ENCODE measurements around the gene SHROOM2.
"Not testable (repeated sequence)": the region's sequence is repeated elsewhere in the genome, so short reads cannot be mapped to it uniquely, and the experiment has no call there.

The SHROOM2 gene

GRCh38 chrX:9789555-9789954 lies 3.3 kb downstream of the SHROOM2 start:
- Histone ChIP-seq H3K9ac (ENCODE audit: low read length) (no peak overlapping the region), H3K27ac (ENCODE audit: low read depth, low read length) (no peak overlapping the region), H3K4me3 (ENCODE audit: low read length) (no peak overlapping the region), H3K36me3 (ENCODE audit: control insufficient read depth, insufficient read depth, low read length) (no peaks in the 10 kb centered on the region), H3K4me1 (ENCODE audit: control insufficient read depth, insufficient read depth, low read length) (no peaks in the 10 kb centered on the region), H3K27me3 (ENCODE audit: control insufficient read depth, insufficient read depth, low read length) (no peaks in the 10 kb centered on the region)

- H3K9ac ChIP-seq (ENCODE audit: low read length) = no peak overlapping the region
- H3K27me3 ChIP-seq (ENCODE audit: control insufficient read depth, insufficient read depth, low read length) = no peaks in the 10 kb centered on the region
- no peaks in the 10 kb centered on the region for H3K4me1 ChIP-seq (ENCODE audit: control insufficient read depth, insufficient read depth, low read length)
- no peak overlapping the region for H3K27ac ChIP-seq (ENCODE audit: low read depth, low read length)
- no peak overlapping the region for H3K4me3 ChIP-seq (ENCODE audit: low read length)
- H3K36me3 ChIP-seq (ENCODE audit: control insufficient read depth, insufficient read depth, low read length) = no peaks in the 10 kb centered on the region
These were observed 4.6 kb downstream of the SHROOM2 start for GRCh38 chrX:9790866-9791265.

- Histone ChIP-seq H3K4me1 (ENCODE audit: control insufficient read depth, insufficient read depth, low read length) (no peaks in the 10 kb centered on the region), H3K27me3 (ENCODE audit: control insufficient read depth, insufficient read depth, low read length) (no peaks in the 10 kb centered on the region), H3K36me3 (ENCODE audit: control insufficient read depth, insufficient read depth, low read length) (no peaks in the 10 kb centered on the region), H3K27ac (ENCODE audit: low read depth, low read length) (no peak overlapping the region), H3K9ac (ENCODE audit: low read length) (no peak overlapping the region), H3K4me3 (ENCODE audit: low read length) (no peak overlapping the region)
These were observed 8.3 kb downstream of the SHROOM2 start for GRCh38 chrX:9794495-9794894.

- Histone ChIP-seq H3K9ac (ENCODE audit: low read length) (no peak overlapping the region), H3K27ac (ENCODE audit: low read depth, low read length) (no peak overlapping the region), H3K36me3 (ENCODE audit: control insufficient read depth, insufficient read depth, low read length) (no peaks in the 10 kb centered on the region), H3K4me3 (ENCODE audit: low read length) (no peak overlapping the region), H3K27me3 (ENCODE audit: control insufficient read depth, insufficient read depth, low read length) (no peaks in the 10 kb centered on the region), H3K4me1 (ENCODE audit: control insufficient read depth, insufficient read depth, low read length) (no peaks in the 10 kb centered on the region)
These were observed 11.4 kb downstream of the SHROOM2 start for GRCh38 chrX:9797384-9798360.

GRCh38 chrX:9802737-9803136 lies 16.5 kb downstream of the SHROOM2 start:
- no peaks in the 10 kb centered on the region for H3K27me3 ChIP-seq (ENCODE audit: control insufficient read depth, insufficient read depth, low read length)
- no peak overlapping the region for H3K9ac ChIP-seq (ENCODE audit: low read length)
- H3K4me1 ChIP-seq (ENCODE audit: control insufficient read depth, insufficient read depth, low read length) = no peaks in the 10 kb centered on the region
- no peak overlapping the region for H3K27ac ChIP-seq (ENCODE audit: low read depth, low read length)
- H3K4me3 ChIP-seq (ENCODE audit: low read length) = no peak overlapping the region
- H3K36me3 ChIP-seq (ENCODE audit: control insufficient read depth, insufficient read depth, low read length) = no peaks in the 10 kb centered on the region

GRCh38 chrX:9804444-9804843 lies 18.2 kb downstream of the SHROOM2 start:
- Histone ChIP-seq H3K27me3 (ENCODE audit: control insufficient read depth, insufficient read depth, low read length) (no peaks in the 10 kb centered on the region), H3K4me1 (ENCODE audit: control insufficient read depth, insufficient read depth, low read length) (no peaks in the 10 kb centered on the region), H3K36me3 (ENCODE audit: control insufficient read depth, insufficient read depth, low read length) (no peaks in the 10 kb centered on the region), H3K4me3 (ENCODE audit: low read length) (no peak overlapping the region), H3K27ac (ENCODE audit: low read depth, low read length) (no peak overlapping the region), H3K9ac (ENCODE audit: low read length) (no peak overlapping the region)

GRCh38 chrX:9805956-9806355 lies 19.7 kb downstream of the SHROOM2 start:
- H3K4me3 ChIP-seq (ENCODE audit: low read length) = no peak overlapping the region
- H3K36me3 ChIP-seq (ENCODE audit: control insufficient read depth, insufficient read depth, low read length) = no peaks in the 10 kb centered on the region
- H3K9ac ChIP-seq (ENCODE audit: low read length) = no peak overlapping the region
- no peaks in the 10 kb centered on the region for H3K4me1 ChIP-seq (ENCODE audit: control insufficient read depth, insufficient read depth, low read length)
- no peak overlapping the region for H3K27ac ChIP-seq (ENCODE audit: low read depth, low read length)
- no peaks in the 10 kb centered on the region for H3K27me3 ChIP-seq (ENCODE audit: control insufficient read depth, insufficient read depth, low read length)

GRCh38 chrX:9807355-9808182 lies 21.3 kb downstream of the SHROOM2 start:
- H3K4me3 ChIP-seq (ENCODE audit: low read length) = no peak overlapping the region
- H3K4me1 ChIP-seq (ENCODE audit: control insufficient read depth, insufficient read depth, low read length) = no peaks in the 10 kb centered on the region
- H3K9ac ChIP-seq (ENCODE audit: low read length) = no peak overlapping the region
- no peak overlapping the region for H3K27ac ChIP-seq (ENCODE audit: low read depth, low read length)
- H3K27me3 ChIP-seq (ENCODE audit: control insufficient read depth, insufficient read depth, low read length) = no peaks in the 10 kb centered on the region
- H3K36me3 ChIP-seq (ENCODE audit: control insufficient read depth, insufficient read depth, low read length) = no peaks in the 10 kb centered on the region

- not testable (repeated sequence) for H3K9ac ChIP-seq (ENCODE audit: low read length); H3K4me1 ChIP-seq (ENCODE audit: control insufficient read depth, insufficient read depth, low read length); H3K4me3 ChIP-seq (ENCODE audit: low read length); H3K27ac ChIP-seq (ENCODE audit: low read depth, low read length); H3K27me3 ChIP-seq (ENCODE audit: control insufficient read depth, insufficient read depth, low read length); H3K36me3 ChIP-seq (ENCODE audit: control insufficient read depth, insufficient read depth, low read length)
These were observed 23.6 kb downstream of the SHROOM2 start for GRCh38 chrX:9809876-9810275.

GRCh38 chrX:9811086-9811485 lies 24.9 kb downstream of the SHROOM2 start:
- not testable (repeated sequence) for H3K36me3 ChIP-seq (ENCODE audit: control insufficient read depth, insufficient read depth, low read length); H3K4me1 ChIP-seq (ENCODE audit: control insufficient read depth, insufficient read depth, low read length); H3K4me3 ChIP-seq (ENCODE audit: low read length); H3K9ac ChIP-seq (ENCODE audit: low read length); H3K27me3 ChIP-seq (ENCODE audit: control insufficient read depth, insufficient read depth, low read length); H3K27ac ChIP-seq (ENCODE audit: low read depth, low read length)

- H3K4me1 ChIP-seq (ENCODE audit: control insufficient read depth, insufficient read depth, low read length) = no peaks in the 10 kb centered on the region
- H3K4me3 ChIP-seq (ENCODE audit: low read length) = no peak overlapping the region
- no peaks in the 10 kb centered on the region for H3K36me3 ChIP-seq (ENCODE audit: control insufficient read depth, insufficient read depth, low read length)
- no peak overlapping the region for H3K9ac ChIP-seq (ENCODE audit: low read length)
- H3K27me3 ChIP-seq (ENCODE audit: control insufficient read depth, insufficient read depth, low read length) = no peaks in the 10 kb centered on the region
- H3K27ac ChIP-seq (ENCODE audit: low read depth, low read length) = no peak overlapping the region
These were observed 30.0 kb downstream of the SHROOM2 start for GRCh38 chrX:9816084-9816700.

GRCh38 chrX:9821572-9821971 lies 35.3 kb downstream of the SHROOM2 start:
- Histone ChIP-seq H3K9ac (ENCODE audit: low read length) (no peak overlapping the region), H3K27ac (ENCODE audit: low read depth, low read length) (no peak overlapping the region), H3K4me1 (ENCODE audit: control insufficient read depth, insufficient read depth, low read length) (no peaks in the 10 kb centered on the region), H3K36me3 (ENCODE audit: control insufficient read depth, insufficient read depth, low read length) (no peaks in the 10 kb centered on the region), H3K4me3 (ENCODE audit: low read length) (no peak overlapping the region), H3K27me3 (ENCODE audit: control insufficient read depth, insufficient read depth, low read length) (no peaks in the 10 kb centered on the region)
